Neural cell (in vitro differentiated cells): ENCODE results near the gene TENM3. TPM values are rescaled to one million over a fixed set of nuclear protein-coding genes. Genes with fewer than 3 reads are reported as not detected.

ENCODE experiments used
- H2AFZ ChIP-seq: fragments of 200-600, 300-800 bp; sonication (generic), shearing (Covaris generic); 2 replicates; pipeline ENCODE4 v1.6.0; 2014; ENCODE audit warnings: low read depth, mild to moderate bottlenecking, antibody characterized with exemption, low read length, moderate library complexity
- H3F3A ChIP-seq: fragments of 200-600 bp; shearing (Covaris generic); 2 replicates; pipeline ENCODE4 v1.6.1; 2016; ENCODE audit warnings: mild to moderate bottlenecking, moderate library complexity, mixed read lengths, antibody characterized with exemption, low read length; ENCODE audit not compliant: insufficient read depth, poor library complexity, severe bottlenecking
- H3K27ac ChIP-seq: fragments of 200-600, 300-800 bp; sonication (generic), shearing (Covaris generic); 2 replicates; pipeline ENCODE4 v1.5.1; 2014; ENCODE audit warnings: mild to moderate bottlenecking, low read length, moderate library complexity
- H3K27me3 ChIP-seq: fragments of 300-800, 200-600 bp; sonication (generic), shearing (Covaris generic); 2 replicates; pipeline ENCODE4 v1.6.0; 2014; ENCODE audit warnings: mild to moderate bottlenecking, low read depth, low read length, moderate library complexity; ENCODE audit not compliant: insufficient read depth
- H3K36me3 ChIP-seq: fragments of 300-800, 200-600 bp; sonication (generic), shearing (Covaris generic); 2 replicates; pipeline ENCODE4 v1.5.1; 2014; ENCODE audit warnings: mild to moderate bottlenecking, antibody characterized with exemption, low read length, moderate library complexity; ENCODE audit not compliant: insufficient read depth
- H3K4me2 ChIP-seq: fragments of 300-800, 200-600 bp; sonication (generic), shearing (Covaris generic); 2 replicates; pipeline ENCODE4 v1.6.0; 2014; ENCODE audit warnings: mild to moderate bottlenecking, low read length
- H3K4me3 ChIP-seq: fragments of 300-800, 200-600 bp; sonication (generic), shearing (Covaris generic); 2 replicates; pipeline ENCODE4 v1.5.1; 2014; ENCODE audit warnings: mild to moderate bottlenecking, low read length, moderate library complexity
- H3K79me2 ChIP-seq: fragments of 200-600 bp; shearing (Covaris generic); replicated peaks from 2 replicates; pipeline ENCODE4 v1.6.0; 2014; ENCODE audit warnings: mild to moderate bottlenecking, low read length, moderate library complexity; ENCODE audit not compliant: insufficient read depth
- H3K9ac ChIP-seq: fragments of 300-800, 200-600 bp; sonication (generic), shearing (Covaris generic); 2 replicates; pipeline ENCODE4 v1.6.1; 2016; ENCODE audit warnings: mild to moderate bottlenecking, low read length, mixed read lengths
- H3K9me2 ChIP-seq: fragments of 200-600 bp; shearing (Covaris generic); 2 replicates; pipeline ENCODE4 v1.6.1; 2016; ENCODE audit warnings: mild to moderate bottlenecking, low read length, mixed read lengths; ENCODE audit not compliant: insufficient read depth
- H3K9me3 ChIP-seq: fragments of 200-600, 300-800 bp; sonication (generic), shearing (Covaris generic); 2 replicates; pipeline ENCODE4 v1.6.1; 2016; ENCODE audit warnings: mild to moderate bottlenecking, mixed run types, low read length, moderate library complexity, mixed read lengths
- H4K20me1 ChIP-seq: fragments of 200-600 bp; shearing (Covaris generic); 2 replicates; pipeline ENCODE4 v1.6.1; 2016; ENCODE audit warnings: mild to moderate bottlenecking, mixed run types; ENCODE audit not compliant: insufficient read depth
- EP300 ChIP-seq: fragments of 450-650 bp; conservative IDR thresholded peaks from 2 replicates; pipeline ENCODE4 v1.6.1; 2014; ENCODE audit warnings: antibody characterized with exemption, mild to moderate bottlenecking, moderate library complexity; ENCODE audit not compliant: poor library complexity, severe bottlenecking
- EZH2 ChIP-seq: fragments of 200-600, 300-800 bp; shearing (Covaris generic), sonication (generic); IDR thresholded peaks from 2 replicates; pipeline ENCODE4 v1.6.1; 2014; ENCODE audit warnings: antibody characterized with exemption, low read length, borderline replicate concordance, mild to moderate bottlenecking; ENCODE audit not compliant: insufficient read depth, poor library complexity, severe bottlenecking
- MXI1 ChIP-seq: fragments of 450-650 bp; conservative IDR thresholded peaks from 2 replicates; pipeline ENCODE4 v1.6.1; 2014; ENCODE audit warnings: antibody characterized with exemption, mild to moderate bottlenecking; ENCODE audit not compliant: poor library complexity, severe bottlenecking
- POLR2AphosphoS5 ChIP-seq: IDR thresholded peaks from 2 replicates; pipeline ENCODE4 v1.6.1; 2012
- RAD21 ChIP-seq: fragments of 450-650 bp; conservative IDR thresholded peaks from 2 replicates; pipeline ENCODE4 v1.6.1; 2014; ENCODE audit warnings: antibody characterized with exemption, mild to moderate bottlenecking, moderate library complexity
- SMC3 ChIP-seq: fragments of 450-650 bp; conservative IDR thresholded peaks from 2 replicates; pipeline ENCODE4 v1.6.1; 2014; ENCODE audit warnings: antibody characterized with exemption, mild to moderate bottlenecking, moderate library complexity; ENCODE audit not compliant: poor library complexity
- TAF1 ChIP-seq: IDR thresholded peaks from 2 replicates; pipeline ENCODE4 v1.6.1; 2012; ENCODE audit warnings: low read depth
- polyA plus RNA-seq: library from polyadenylated mRNA; depleted of rRNA; stranded (reverse); fragments of >200 nt; gene quantifications from 2 replicates; pipeline ENCODE4 v1.2.3, GENCODE V29; 2014
- TF ChIP-seq, protein P1 (sequence below): fragments of 450-650 bp; IDR thresholded peaks from 2 replicates; pipeline ENCODE4 v1.5.1; 2014; ENCODE audit warnings: antibody characterized with exemption, mild to moderate bottlenecking, moderate library complexity; ENCODE audit not compliant: poor library complexity, severe bottlenecking
- TF ChIP-seq, protein P2 (sequence below): IDR thresholded peaks from 2 replicates; pipeline ENCODE4 v1.6.1; 2012; ENCODE audit warnings: borderline replicate concordance

TENM3 gene
- polyA plus RNA-seq, 1 donor from 2014 or later, result 7.3 TPM

DNA sequence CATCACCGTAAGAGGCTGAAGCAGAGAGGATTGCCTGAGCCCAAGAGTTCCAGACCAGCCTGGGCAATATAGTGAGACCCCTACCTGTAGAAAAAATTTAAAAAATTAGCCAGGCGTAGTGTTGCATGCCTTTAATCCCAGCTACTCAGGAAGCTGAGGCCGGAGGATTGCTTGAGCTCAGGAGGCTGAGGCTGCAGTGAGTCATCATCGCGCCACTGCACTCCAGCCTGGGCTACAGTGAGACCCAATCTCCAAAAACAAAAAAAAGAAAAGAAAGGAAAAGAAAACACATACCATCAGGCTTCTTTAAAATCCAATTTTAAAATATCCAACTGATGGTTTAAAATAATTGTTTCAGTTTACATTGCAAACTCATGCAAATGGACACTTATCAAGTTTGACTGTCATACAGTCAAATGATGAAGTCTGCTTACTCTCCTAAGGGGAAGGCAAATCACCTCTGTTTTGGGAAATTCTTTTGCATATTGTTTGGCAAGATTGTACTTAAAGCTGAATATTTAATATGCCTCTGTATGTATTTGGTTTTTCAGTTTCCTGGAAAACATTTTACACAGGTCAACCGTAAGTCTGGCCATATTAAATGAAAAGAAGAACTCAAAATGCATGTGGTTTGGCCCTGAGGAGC is 23.7 kb upstream of the TENM3 start:
- H3K9me2 ChIP-seq, result no peaks in the 10 kb centered on the region
- no peak overlapping the region for H3K27ac ChIP-seq
- no peak for TF ChIP-seq MXI1
- no peak for TF ChIP-seq RAD21
- no peak for TF ChIP-seq SMC3
- TF ChIP-seq EZH2, result no peak
- TF ChIP-seq POLR2AphosphoS5, result no peak
- no peak for TF ChIP-seq TAF1
- TF ChIP-seq EP300, result no peak
- TF ChIP-seq, protein P1, sequence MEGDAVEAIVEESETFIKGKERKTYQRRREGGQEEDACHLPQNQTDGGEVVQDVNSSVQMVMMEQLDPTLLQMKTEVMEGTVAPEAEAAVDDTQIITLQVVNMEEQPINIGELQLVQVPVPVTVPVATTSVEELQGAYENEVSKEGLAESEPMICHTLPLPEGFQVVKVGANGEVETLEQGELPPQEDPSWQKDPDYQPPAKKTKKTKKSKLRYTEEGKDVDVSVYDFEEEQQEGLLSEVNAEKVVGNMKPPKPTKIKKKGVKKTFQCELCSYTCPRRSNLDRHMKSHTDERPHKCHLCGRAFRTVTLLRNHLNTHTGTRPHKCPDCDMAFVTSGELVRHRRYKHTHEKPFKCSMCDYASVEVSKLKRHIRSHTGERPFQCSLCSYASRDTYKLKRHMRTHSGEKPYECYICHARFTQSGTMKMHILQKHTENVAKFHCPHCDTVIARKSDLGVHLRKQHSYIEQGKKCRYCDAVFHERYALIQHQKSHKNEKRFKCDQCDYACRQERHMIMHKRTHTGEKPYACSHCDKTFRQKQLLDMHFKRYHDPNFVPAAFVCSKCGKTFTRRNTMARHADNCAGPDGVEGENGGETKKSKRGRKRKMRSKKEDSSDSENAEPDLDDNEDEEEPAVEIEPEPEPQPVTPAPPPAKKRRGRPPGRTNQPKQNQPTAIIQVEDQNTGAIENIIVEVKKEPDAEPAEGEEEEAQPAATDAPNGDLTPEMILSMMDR, result no peak
- TF ChIP-seq, protein P2, sequence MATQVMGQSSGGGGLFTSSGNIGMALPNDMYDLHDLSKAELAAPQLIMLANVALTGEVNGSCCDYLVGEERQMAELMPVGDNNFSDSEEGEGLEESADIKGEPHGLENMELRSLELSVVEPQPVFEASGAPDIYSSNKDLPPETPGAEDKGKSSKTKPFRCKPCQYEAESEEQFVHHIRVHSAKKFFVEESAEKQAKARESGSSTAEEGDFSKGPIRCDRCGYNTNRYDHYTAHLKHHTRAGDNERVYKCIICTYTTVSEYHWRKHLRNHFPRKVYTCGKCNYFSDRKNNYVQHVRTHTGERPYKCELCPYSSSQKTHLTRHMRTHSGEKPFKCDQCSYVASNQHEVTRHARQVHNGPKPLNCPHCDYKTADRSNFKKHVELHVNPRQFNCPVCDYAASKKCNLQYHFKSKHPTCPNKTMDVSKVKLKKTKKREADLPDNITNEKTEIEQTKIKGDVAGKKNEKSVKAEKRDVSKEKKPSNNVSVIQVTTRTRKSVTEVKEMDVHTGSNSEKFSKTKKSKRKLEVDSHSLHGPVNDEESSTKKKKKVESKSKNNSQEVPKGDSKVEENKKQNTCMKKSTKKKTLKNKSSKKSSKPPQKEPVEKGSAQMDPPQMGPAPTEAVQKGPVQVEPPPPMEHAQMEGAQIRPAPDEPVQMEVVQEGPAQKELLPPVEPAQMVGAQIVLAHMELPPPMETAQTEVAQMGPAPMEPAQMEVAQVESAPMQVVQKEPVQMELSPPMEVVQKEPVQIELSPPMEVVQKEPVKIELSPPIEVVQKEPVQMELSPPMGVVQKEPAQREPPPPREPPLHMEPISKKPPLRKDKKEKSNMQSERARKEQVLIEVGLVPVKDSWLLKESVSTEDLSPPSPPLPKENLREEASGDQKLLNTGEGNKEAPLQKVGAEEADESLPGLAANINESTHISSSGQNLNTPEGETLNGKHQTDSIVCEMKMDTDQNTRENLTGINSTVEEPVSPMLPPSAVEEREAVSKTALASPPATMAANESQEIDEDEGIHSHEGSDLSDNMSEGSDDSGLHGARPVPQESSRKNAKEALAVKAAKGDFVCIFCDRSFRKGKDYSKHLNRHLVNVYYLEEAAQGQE, result no peak
- H3K4me3 ChIP-seq, result no peak overlapping the region
- H3K4me2 ChIP-seq, result no peak overlapping the region
- no peaks in the 10 kb centered on the region for H3K36me3 ChIP-seq
- no peaks in the 10 kb centered on the region for H3K9me3 ChIP-seq
- H3K9ac ChIP-seq, result no peak overlapping the region
- H2AFZ ChIP-seq, result no peak overlapping the region
- H4K20me1 ChIP-seq, result no peaks in the 10 kb centered on the region
- H3K79me2 ChIP-seq, result no peaks in the 10 kb centered on the region
- no peaks in the 10 kb centered on the region for H3K27me3 ChIP-seq
- H3F3A ChIP-seq, result no peaks in the 10 kb centered on the region

DNA sequence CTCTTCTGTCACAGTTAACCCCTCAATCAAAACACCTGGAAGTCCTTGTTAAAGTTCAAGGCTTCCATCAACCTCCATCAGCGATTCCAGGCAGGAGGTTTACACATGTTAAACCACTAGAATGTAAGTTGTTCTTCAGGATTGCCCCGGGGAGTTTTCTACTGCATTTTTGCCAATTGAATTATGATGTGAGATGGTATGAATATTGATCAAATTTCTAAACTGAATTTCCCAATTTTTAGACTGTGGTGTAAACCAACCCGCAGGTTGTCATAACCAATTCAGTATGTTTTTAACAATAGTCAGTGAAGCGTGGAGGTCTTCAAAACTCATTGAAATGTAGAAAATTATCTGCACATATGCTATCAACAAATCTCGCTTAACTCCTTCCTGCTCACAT is 21.2 kb upstream of the TENM3 start:
- no peak overlapping the region for H3K4me2 ChIP-seq
- no peaks in the 10 kb centered on the region for H3K36me3 ChIP-seq
- TF ChIP-seq MXI1, result no peak
- TF ChIP-seq RAD21, result no peak
- H3K27me3 ChIP-seq, result no peaks in the 10 kb centered on the region
- H2AFZ ChIP-seq, result no peak overlapping the region
- H3K9me3 ChIP-seq, result no peaks in the 10 kb centered on the region
- no peak overlapping the region for H3K27ac ChIP-seq
- H4K20me1 ChIP-seq, result no peaks in the 10 kb centered on the region
- no peak overlapping the region for H3K9ac ChIP-seq
- H3K9me2 ChIP-seq, result no peaks in the 10 kb centered on the region
- H3F3A ChIP-seq, result no peaks in the 10 kb centered on the region
- H3K4me3 ChIP-seq, result no peak overlapping the region
- H3K79me2 ChIP-seq, result no peaks in the 10 kb centered on the region
